HepG2 (cell line): Measurements from ENCODE around the gene FIZ1. TPM values are rescaled to one million over a fixed set of nuclear protein-coding genes. Genes with fewer than 3 reads are reported as not detected.
A peak's percentile ranks its signal among the peaks of the same experiment; 100 is the strongest.

Experiments
- GLI4 ChIP-seq: sonication (generic); formaldehyde crosslinking; IDR thresholded peaks from 2 replicates; pipeline ENCODE4 v1.5.1; 2020; ENCODE audit warnings: missing genetic modification reagents, mild to moderate bottlenecking, moderate library complexity, borderline replicate concordance
- HMG20B ChIP-seq: conservative IDR thresholded peaks from 2 replicates; pipeline ENCODE4 v1.6.1; 2016; ENCODE audit warnings: missing genetic modification reagents, missing compliant biosample characterization
- MBD4 ChIP-seq: IDR thresholded peaks from 2 replicates; pipeline ENCODE4 v1.6.1; 2012; ENCODE audit warnings: low read length, inconsistent platforms, borderline replicate concordance
- NR3C1 ChIP-seq: sonication (generic); formaldehyde crosslinking; IDR thresholded peaks from 2 replicates; pipeline ENCODE4 v1.4.0; 2020; ENCODE audit warnings: missing genetic modification reagents
- PHF21A ChIP-seq: sonication (generic); formaldehyde crosslinking; IDR thresholded peaks from 2 replicates; pipeline ENCODE4 v1.5.0; 2020; ENCODE audit warnings: mild to moderate bottlenecking, missing genetic modification reagents
- RBFOX2 ChIP-seq: fragments of 200-400 bp; formaldehyde crosslinking; IDR thresholded peaks from 2 replicates; pipeline ENCODE4 v1.6.1; 2017; ENCODE audit warnings: low read depth, mild to moderate bottlenecking, low read length
- SKI ChIP-seq: fragments of 450-650 bp; IDR thresholded peaks from one replicate; pipeline ENCODE4 v1.6.1; 2018; ENCODE audit warnings: mild to moderate bottlenecking; ENCODE audit not compliant: partially characterized antibody
- ZNF773 ChIP-seq: sonication (generic); formaldehyde crosslinking; IDR thresholded peaks from 2 replicates; pipeline ENCODE4 v1.4.0; 2020; ENCODE audit warnings: missing genetic modification reagents, borderline replicate concordance
- ZNF775 ChIP-seq: sonication (generic); formaldehyde crosslinking; IDR thresholded peaks from 2 replicates; pipeline ENCODE4 v1.4.0; 2020; ENCODE audit warnings: missing genetic modification reagents, mild to moderate bottlenecking, moderate library complexity, borderline replicate concordance
- polyA plus RNA-seq, 8 experiments: library from polyadenylated mRNA; depleted of rRNA in 3 of 8; stranded (reverse) in 7 of 8; unstranded in 1 of 8; fragments of >200 nt; fragmentation: Illumina TruSeq in 4 of 8; extraction: Trizol in 4 of 8; gene quantifications; 2 replicates each; pipeline versions ENCODE4 v1.2.1 to v1.2.3, GENCODE V29; 2011 to 2016; ENCODE audit warnings: low read depth in 4 of 8, missing spikeins in 1 of 8, mixed read lengths in 1 of 8; ENCODE audit not compliant: insufficient read depth in 1 of 8
- total RNA-seq, 5 experiments: library from RNA; depleted of rRNA; stranded (reverse); fragments of >200 nt; fragmentation: Illumina TruSeq; extraction: Trizol; gene quantifications; 2 replicates each; pipeline ENCODE4 v1.2.3, GENCODE V29; 2016; ENCODE audit warnings: low read depth in 1 of 5
- TF ChIP-seq, protein P1 (sequence below): sonication (generic); formaldehyde crosslinking; IDR thresholded peaks from 2 replicates; pipeline ENCODE4 v1.4.0; 2020; ENCODE audit warnings: mild to moderate bottlenecking, missing genetic modification reagents, borderline replicate concordance
- TF ChIP-seq, protein P2 (sequence below), 2 experiments: fragments of 450-650 bp in 1 of 2; sonication (generic) in 1 of 2; formaldehyde crosslinking; IDR thresholded peaks; 2 replicates each; pipeline versions ENCODE4 v1.5.0 to v1.8.0; 2020 to 2022; ENCODE audit warnings: mild to moderate bottlenecking in 1 of 2, missing genetic modification reagents in 1 of 2
- TF ChIP-seq, protein P3 (sequence below): sonication (generic); formaldehyde crosslinking; conservative IDR thresholded peaks from 2 replicates; pipeline ENCODE4 v1.4.0; 2020; ENCODE audit warnings: missing genetic modification reagents
- TF ChIP-seq, protein P4 (sequence below): sonication (generic); formaldehyde crosslinking; IDR thresholded peaks from 2 replicates; pipeline ENCODE4 v1.4.0; 2020; ENCODE audit warnings: low read depth, missing genetic modification reagents
- TF ChIP-seq, protein P5 (sequence below): sonication (generic); formaldehyde crosslinking; conservative IDR thresholded peaks from 2 replicates; pipeline ENCODE4 v1.4.0; 2020; ENCODE audit warnings: missing genetic modification reagents
- TF ChIP-seq, protein P6 (sequence below): sonication (generic); formaldehyde crosslinking; IDR thresholded peaks from 2 replicates; pipeline ENCODE4 v1.5.0; 2020; ENCODE audit warnings: missing genetic modification reagents
- TF ChIP-seq, protein P7 (sequence below): sonication (generic); formaldehyde crosslinking; IDR thresholded peaks from 2 replicates; pipeline ENCODE4 v1.4.0; 2020; ENCODE audit warnings: mild to moderate bottlenecking, missing genetic modification reagents
- TF ChIP-seq, protein P8 (sequence below): IDR thresholded peaks from 2 replicates; pipeline ENCODE4 v1.6.1; 2016; ENCODE audit warnings: missing genetic modification reagents, missing compliant biosample characterization

The FIZ1 gene
- total and polyA plus RNA-seq, 2 of the 13 experiments (the other 11 are each of a cell fraction or from before 2014, with no cell fraction given): 3.6 to 5.9 TPM

DNA sequence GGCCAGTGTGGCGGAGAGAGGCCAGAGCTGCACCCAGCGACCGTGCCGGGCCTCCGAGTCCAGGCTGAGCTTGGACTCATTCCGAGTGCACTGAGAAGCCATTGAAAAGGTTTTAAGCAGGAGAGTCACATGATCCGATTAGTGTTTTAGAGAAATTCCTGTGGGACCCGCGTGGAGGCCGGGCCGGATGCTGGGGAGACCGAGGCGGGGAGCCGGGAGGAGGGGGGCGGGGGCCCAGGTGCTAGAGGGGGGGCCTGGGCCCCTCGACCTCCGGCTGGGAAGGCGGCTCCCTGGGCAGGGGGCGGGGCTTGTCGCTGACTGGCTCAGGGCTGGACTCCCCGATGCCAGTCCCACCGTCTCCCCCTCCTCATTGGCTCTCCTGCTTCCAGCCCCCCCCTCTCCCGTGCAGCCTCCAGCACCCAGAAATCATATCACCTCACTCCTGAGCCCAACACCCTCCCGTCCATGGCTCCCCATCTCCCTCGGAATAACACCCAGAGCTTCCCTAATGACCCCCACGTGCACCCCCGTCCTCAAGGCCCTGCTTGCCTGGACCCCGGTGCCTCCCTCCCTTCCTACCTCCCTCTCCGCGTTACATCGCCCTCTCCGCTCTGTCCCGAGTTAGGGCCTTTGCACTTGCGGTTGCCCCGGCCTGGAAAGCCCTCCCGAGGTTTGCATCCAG, 13.5 kb downstream of the FIZ1 start (continued):
- TF ChIP-seq, protein P1, sequence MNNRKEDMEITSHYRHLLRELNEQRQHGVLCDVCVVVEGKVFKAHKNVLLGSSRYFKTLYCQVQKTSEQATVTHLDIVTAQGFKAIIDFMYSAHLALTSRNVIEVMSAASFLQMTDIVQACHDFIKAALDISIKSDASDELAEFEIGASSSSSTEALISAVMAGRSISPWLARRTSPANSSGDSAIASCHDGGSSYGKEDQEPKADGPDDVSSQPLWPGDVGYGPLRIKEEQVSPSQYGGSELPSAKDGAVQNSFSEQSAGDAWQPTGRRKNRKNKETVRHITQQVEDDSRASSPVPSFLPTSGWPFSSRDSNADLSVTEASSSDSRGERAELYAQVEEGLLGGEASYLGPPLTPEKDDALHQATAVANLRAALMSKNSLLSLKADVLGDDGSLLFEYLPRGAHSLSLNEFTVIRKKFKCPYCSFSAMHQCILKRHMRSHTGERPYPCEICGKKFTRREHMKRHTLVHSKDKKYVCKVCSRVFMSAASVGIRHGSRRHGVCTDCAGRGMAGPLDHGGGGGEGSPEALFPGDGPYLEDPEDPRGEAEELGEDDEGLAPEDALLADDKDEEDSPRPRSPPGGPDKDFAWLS (CRISPR knock-in tag): no peak
- TF ChIP-seq MBD4: no peak
- TF ChIP-seq, protein P2, sequence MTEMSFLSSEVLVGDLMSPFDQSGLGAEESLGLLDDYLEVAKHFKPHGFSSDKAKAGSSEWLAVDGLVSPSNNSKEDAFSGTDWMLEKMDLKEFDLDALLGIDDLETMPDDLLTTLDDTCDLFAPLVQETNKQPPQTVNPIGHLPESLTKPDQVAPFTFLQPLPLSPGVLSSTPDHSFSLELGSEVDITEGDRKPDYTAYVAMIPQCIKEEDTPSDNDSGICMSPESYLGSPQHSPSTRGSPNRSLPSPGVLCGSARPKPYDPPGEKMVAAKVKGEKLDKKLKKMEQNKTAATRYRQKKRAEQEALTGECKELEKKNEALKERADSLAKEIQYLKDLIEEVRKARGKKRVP (CRISPR knock-in tag; IDR thresholded peaks at IDR 0.05): no peak
- TF ChIP-seq, protein P3, sequence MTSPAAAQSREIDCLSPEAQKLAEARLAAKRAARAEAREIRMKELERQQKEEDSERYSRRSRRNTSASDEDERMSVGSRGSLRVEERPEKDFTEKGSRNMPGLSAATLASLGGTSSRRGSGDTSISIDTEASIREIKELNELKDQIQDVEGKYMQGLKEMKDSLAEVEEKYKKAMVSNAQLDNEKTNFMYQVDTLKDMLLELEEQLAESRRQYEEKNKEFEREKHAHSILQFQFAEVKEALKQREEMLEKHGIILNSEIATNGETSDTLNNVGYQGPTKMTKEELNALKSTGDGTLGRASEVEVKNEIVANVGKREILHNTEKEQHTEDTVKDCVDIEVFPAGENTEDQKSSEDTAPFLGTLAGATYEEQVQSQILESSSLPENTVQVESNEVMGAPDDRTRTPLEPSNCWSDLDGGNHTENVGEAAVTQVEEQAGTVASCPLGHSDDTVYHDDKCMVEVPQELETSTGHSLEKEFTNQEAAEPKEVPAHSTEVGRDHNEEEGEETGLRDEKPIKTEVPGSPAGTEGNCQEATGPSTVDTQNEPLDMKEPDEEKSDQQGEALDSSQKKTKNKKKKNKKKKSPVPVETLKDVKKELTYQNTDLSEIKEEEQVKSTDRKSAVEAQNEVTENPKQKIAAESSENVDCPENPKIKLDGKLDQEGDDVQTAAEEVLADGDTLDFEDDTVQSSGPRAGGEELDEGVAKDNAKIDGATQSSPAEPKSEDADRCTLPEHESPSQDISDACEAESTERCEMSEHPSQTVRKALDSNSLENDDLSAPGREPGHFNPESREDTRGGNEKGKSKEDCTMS (CRISPR knock-in tag): no peak
- TF ChIP-seq NR3C1 (CRISPR knock-in tag): no peak
- no peak for TF ChIP-seq HMG20B (CRISPR knock-in tag)
- TF ChIP-seq RBFOX2: no peak
- TF ChIP-seq, protein P4, sequence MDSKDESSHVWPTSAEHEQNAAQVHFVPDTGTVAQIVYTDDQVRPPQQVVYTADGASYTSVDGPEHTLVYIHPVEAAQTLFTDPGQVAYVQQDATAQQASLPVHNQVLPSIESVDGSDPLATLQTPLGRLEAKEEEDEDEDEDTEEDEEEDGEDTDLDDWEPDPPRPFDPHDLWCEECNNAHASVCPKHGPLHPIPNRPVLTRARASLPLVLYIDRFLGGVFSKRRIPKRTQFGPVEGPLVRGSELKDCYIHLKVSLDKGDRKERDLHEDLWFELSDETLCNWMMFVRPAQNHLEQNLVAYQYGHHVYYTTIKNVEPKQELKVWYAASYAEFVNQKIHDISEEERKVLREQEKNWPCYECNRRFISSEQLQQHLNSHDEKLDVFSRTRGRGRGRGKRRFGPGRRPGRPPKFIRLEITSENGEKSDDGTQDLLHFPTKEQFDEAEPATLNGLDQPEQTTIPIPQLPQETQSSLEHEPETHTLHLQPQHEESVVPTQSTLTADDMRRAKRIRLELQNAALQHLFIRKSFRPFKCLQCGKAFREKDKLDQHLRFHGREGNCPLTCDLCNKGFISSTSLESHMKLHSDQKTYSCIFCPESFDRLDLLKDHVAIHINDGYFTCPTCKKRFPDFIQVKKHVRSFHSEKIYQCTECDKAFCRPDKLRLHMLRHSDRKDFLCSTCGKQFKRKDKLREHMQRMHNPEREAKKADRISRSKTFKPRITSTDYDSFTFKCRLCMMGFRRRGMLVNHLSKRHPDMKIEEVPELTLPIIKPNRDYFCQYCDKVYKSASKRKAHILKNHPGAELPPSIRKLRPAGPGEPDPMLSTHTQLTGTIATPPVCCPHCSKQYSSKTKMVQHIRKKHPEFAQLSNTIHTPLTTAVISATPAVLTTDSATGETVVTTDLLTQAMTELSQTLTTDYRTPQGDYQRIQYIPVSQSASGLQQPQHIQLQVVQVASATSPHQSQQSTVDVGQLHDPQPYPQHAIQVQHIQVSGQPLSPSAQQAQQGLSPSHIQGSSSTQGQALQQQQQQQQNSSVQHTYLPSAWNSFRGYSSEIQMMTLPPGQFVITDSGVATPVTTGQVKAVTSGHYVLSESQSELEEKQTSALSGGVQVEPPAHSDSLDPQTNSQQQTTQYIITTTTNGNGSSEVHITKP (CRISPR knock-in tag): no peak
- TF ChIP-seq ZNF773 (CRISPR knock-in tag): no peak
- TF ChIP-seq, protein P5, sequence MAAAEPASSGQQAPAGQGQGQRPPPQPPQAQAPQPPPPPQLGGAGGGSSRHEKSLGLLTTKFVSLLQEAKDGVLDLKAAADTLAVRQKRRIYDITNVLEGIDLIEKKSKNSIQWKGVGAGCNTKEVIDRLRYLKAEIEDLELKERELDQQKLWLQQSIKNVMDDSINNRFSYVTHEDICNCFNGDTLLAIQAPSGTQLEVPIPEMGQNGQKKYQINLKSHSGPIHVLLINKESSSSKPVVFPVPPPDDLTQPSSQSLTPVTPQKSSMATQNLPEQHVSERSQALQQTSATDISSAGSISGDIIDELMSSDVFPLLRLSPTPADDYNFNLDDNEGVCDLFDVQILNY: no peak
- TF ChIP-seq, protein P6, sequence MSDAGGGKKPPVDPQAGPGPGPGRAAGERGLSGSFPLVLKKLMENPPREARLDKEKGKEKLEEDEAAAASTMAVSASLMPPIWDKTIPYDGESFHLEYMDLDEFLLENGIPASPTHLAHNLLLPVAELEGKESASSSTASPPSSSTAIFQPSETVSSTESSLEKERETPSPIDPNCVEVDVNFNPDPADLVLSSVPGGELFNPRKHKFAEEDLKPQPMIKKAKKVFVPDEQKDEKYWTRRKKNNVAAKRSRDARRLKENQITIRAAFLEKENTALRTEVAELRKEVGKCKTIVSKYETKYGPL: no peak
- TF ChIP-seq SKI: no peak
- TF ChIP-seq, protein P7, sequence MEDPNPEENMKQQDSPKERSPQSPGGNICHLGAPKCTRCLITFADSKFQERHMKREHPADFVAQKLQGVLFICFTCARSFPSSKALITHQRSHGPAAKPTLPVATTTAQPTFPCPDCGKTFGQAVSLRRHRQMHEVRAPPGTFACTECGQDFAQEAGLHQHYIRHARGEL: no peak
- TF ChIP-seq PHF21A (CRISPR knock-in tag): peak; percentile 67; the same call in 1 of the 2 replicates
- TF ChIP-seq ZNF775: no peak
- TF ChIP-seq, protein P8, sequence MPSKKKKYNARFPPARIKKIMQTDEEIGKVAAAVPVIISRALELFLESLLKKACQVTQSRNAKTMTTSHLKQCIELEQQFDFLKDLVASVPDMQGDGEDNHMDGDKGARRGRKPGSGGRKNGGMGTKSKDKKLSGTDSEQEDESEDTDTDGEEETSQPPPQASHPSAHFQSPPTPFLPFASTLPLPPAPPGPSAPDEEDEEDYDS (CRISPR knock-in tag): no peak
- TF ChIP-seq GLI4: no peak
